GM12878 (cell line): ENCODE results near the gene GRIK4. TPM values are rescaled to one million over a fixed set of nuclear protein-coding genes. Genes with fewer than 3 reads are reported as not detected.

Experiments
- ATAC-seq: fragments of 200-7000 bp; cut with Tn5 transposase; 3 replicates; pipeline ENCODE4 v1.9.1; 2020; ENCODE audit warnings: mild to moderate bottlenecking, moderate library complexity
- BruUV-seq: library from RNA; stranded (reverse); fragments of 400-500 nt; replicated peaks from 2 replicates; lab custom pipeline; 2021; lab: Mats Ljungman, UMichigan
- CTCF ChIA-PET: fragments of 300-600 bp; sonication (Branson Sonifier 250); formaldehyde crosslinking; extraction: SDS; loops from one replicate; lab custom pipeline; 2021; ENCODE audit warnings: inconsistent platforms; lab: Yijun Ruan, JAX
- POLR2A ChIA-PET: fragments of 350-600 bp; formaldehyde crosslinking; extraction: SDS; loops from one replicate; lab custom pipeline; 2021; ENCODE audit warnings: inconsistent platforms; lab: Charles Lee
- RAD21 ChIA-PET: fragments of 300-600 bp; sonication (Branson Sonifier 250); formaldehyde crosslinking; loops from one replicate; lab custom pipeline; 2023; ENCODE audit warnings: antibody characterized with exemption; ENCODE audit not compliant: unreplicated experiment; lab: Charles Lee
- SMC1A ChIA-PET: fragments of 300-600 bp; sonication (Branson Sonifier 250); formaldehyde crosslinking; loops from one replicate; lab custom pipeline; 2023; ENCODE audit not compliant: unreplicated experiment, uncharacterized antibody; lab: Charles Lee
- DNase-seq: peaks from one replicate; pipeline ENCODE4 v3.0.0-alpha.2; 2011; ENCODE audit warnings: low read depth, low spot score
- FAIRE-seq: peaks from 3 replicates; lab custom pipeline; 2011; peaks lifted over from hg19 to GRCh38; lab: Jason Lieb, UNC
- H2AFZ ChIP-seq: 2 replicates; pipeline ENCODE4 v1.6.0; 2011; ENCODE audit warnings: low read depth, low read length, control low read depth; ENCODE audit not compliant: control insufficient read depth
- H3K27ac ChIP-seq: 2 replicates; pipeline ENCODE4 v1.5.1; 2011; ENCODE audit warnings: control low read depth; ENCODE audit not compliant: control insufficient read depth, insufficient read depth
- H3K27me3 ChIP-seq, 2 experiments: replicated peaks in 1 of 2; 2 replicates each; pipeline versions ENCODE4 v1.6.0 to v1.6.1; 2011; ENCODE audit warnings: low read length in 1 of 2; ENCODE audit not compliant: control insufficient read depth in 2 of 2, insufficient read depth in 2 of 2
- H3K36me3 ChIP-seq, 2 experiments: 2 replicates each; pipeline ENCODE4 v1.5.1; 2011; ENCODE audit warnings: low read length in 1 of 2; ENCODE audit not compliant: control insufficient read depth in 2 of 2, insufficient read depth in 2 of 2
- H3K4me1 ChIP-seq: 2 replicates; pipeline ENCODE4 v1.6.1; 2011; ENCODE audit warnings: mild to moderate bottlenecking, low read length, moderate library complexity, mixed read lengths; ENCODE audit not compliant: control insufficient read depth, insufficient read depth
- H3K4me2 ChIP-seq: 2 replicates; pipeline ENCODE4 v1.6.0; 2011; ENCODE audit warnings: control low read depth; ENCODE audit not compliant: control insufficient read depth, insufficient read depth
- H3K4me3 ChIP-seq: fragments of 200-600 bp; sonication (generic); 2 replicates; pipeline ENCODE4 v1.5.1; 2016
- H3K79me2 ChIP-seq: 2 replicates; pipeline ENCODE4 v1.6.0; 2011; ENCODE audit warnings: low read length; ENCODE audit not compliant: control insufficient read depth, insufficient read depth
- H3K9ac ChIP-seq: 2 replicates; pipeline ENCODE4 v1.8.0; 2011; ENCODE audit warnings: low read length, control low read depth, mixed read lengths; ENCODE audit not compliant: control insufficient read depth, insufficient read depth
- H3K9me3 ChIP-seq: replicated peaks from 3 replicates; pipeline ENCODE4 v1.5.1; 2011; ENCODE audit warnings: mild to moderate bottlenecking, low read length; ENCODE audit not compliant: control insufficient read depth, insufficient read depth
- H4K20me1 ChIP-seq: 2 replicates; pipeline ENCODE4 v1.6.0; 2011; ENCODE audit not compliant: control insufficient read depth, insufficient read depth
- CREB1 ChIP-seq: IDR thresholded peaks from 2 replicates; pipeline ENCODE4 v1.6.1; 2012; ENCODE audit warnings: low read depth, mild to moderate bottlenecking, inconsistent platforms
- IRF4 ChIP-seq: IDR thresholded peaks from 2 replicates; pipeline ENCODE4 v1.6.1; 2011; ENCODE audit warnings: low read depth, low read length
- MTA3 ChIP-seq: IDR thresholded peaks from 2 replicates; pipeline ENCODE4 v1.6.1; 2012; ENCODE audit warnings: low read length, inconsistent platforms, borderline replicate concordance
- SUZ12 ChIP-seq: fragments of 200-600 bp; sonication (generic); IDR thresholded peaks from one replicate; pipeline ENCODE4 v1.6.1; 2018; ENCODE audit warnings: antibody characterized with exemption, mild to moderate bottlenecking; ENCODE audit not compliant: unreplicated experiment
- TBL1XR1 ChIP-seq: IDR thresholded peaks from 2 replicates; pipeline ENCODE4 v1.6.1; 2012; ENCODE audit warnings: low read depth, low read length, improper control_type of control experiment
- ZBED1 ChIP-seq: IDR thresholded peaks from 2 replicates; pipeline ENCODE4 v1.6.1; 2016; ENCODE audit warnings: borderline replicate concordance
- ZBTB11 ChIP-seq: fragments of 450-650 bp; formaldehyde crosslinking; IDR thresholded peaks from 2 replicates; pipeline ENCODE4 v1.5.0; 2022; ENCODE audit warnings: mild to moderate bottlenecking, missing genetic modification characterization
- ZNF217 ChIP-seq: fragments of 450-650 bp; IDR thresholded peaks from 2 replicates; pipeline ENCODE4 v1.6.1; 2017; ENCODE audit warnings: antibody characterized with exemption, mild to moderate bottlenecking
- ZNF687 ChIP-seq: fragments of 450-650 bp; IDR thresholded peaks from 2 replicates; pipeline ENCODE4 v1.6.1; 2017; ENCODE audit warnings: mild to moderate bottlenecking, moderate library complexity
- ZSCAN29 ChIP-seq: fragments of 450-650 bp; IDR thresholded peaks from 2 replicates; pipeline ENCODE4 v1.6.1; 2017; ENCODE audit warnings: mild to moderate bottlenecking, moderate library complexity
- WGBS: methylation state at CpG from one replicate; pipeline ENCODE4 v1.1.6; 2016; ENCODE audit warnings: low lambda C conversion rate; ENCODE audit not compliant: insufficient replicate concordance, insufficient coverage; ENCODE audit errors: missing lambda C conversion rate; 5-methylcytosine and 5-hydroxymethylcytosine counted together
- in situ Hi-C: fragments of 300-500 bp; cut with MboI; formaldehyde crosslinking; loops from 9 replicates; pipeline ENCODE4 v1.14.3; 2018; ENCODE audit warnings: mixed read lengths
- intact Hi-C: fragments of 100-400 bp; cut with micrococcal nuclease; formaldehyde crosslinking; loops from one replicate; pipeline ENCODE4 v1.14.2; 2022; ENCODE audit not compliant: unreplicated experiment
- polyA plus RNA-seq, 11 experiments: library from polyadenylated mRNA; depleted of rRNA in 4 of 11; unstranded in 6 of 11; stranded (reverse) in 5 of 11; fragments of >200 nt; fragmentation: Nextera tagmentation in 4 of 11; fragmentation: Illumina TruSeq in 1 of 11; extraction: Ambion mirVana in 4 of 11; extraction: Trizol in 1 of 11; gene quantifications; 1 replicate in 1 of 11; 2 replicates in 10 of 11; pipeline versions ENCODE4 v1.2.1 to v1.2.3, GENCODE V29; 2011 to 2016; ENCODE audit warnings: inconsistent platforms in 2 of 11, missing spikeins in 2 of 11, low read depth in 1 of 11
- total RNA-seq, 4 experiments: library from RNA; depleted of rRNA in 3 of 4; stranded (reverse); fragments of >200 nt in 3 of 4; fragmentation: Illumina TruSeq in 1 of 4; extraction: Trizol in 1 of 4; gene quantifications; 2 replicates each; pipeline versions ENCODE4 v1.2.1 to v1.2.3, GENCODE V29; 2013 to 2021

GRIK4 gene
- total and polyA plus RNA-seq, 10 of the 15 experiments (the other 5 are each of a cell fraction or from before 2014, with no cell fraction given), result 0.33 to 3.6 (median 0.72) TPM

- in situ Hi-C loops, result no loop called here
- no peak for FAIRE-seq
- DNase-seq, result no peak
These were observed 228.8 kb downstream of the GRIK4 start for GRCh38 chr11:120740380-120740779.

More at GRCh38 chr11:120740380-120740779, 228.8 kb downstream of the GRIK4 start:
- no peaks in the 10 kb centered on the region for H4K20me1 ChIP-seq
- no peaks in the 10 kb centered on the region for H3K27me3 ChIP-seq
- no peak for ATAC-seq
- H2AFZ ChIP-seq, result no peak overlapping the region
- no peaks in the 10 kb centered on the region for H3K79me2 ChIP-seq
- CTCF ChIA-PET, result interaction anchor here (1.0 to 1.1 kb wide), 2 partner anchors 13 to 25 kb away, joined by 3 read pairs; no protein-coding TSS in a partner anchor
- H3K9ac ChIP-seq, result no peak overlapping the region
- TF ChIP-seq ZSCAN29 (no peak), ZBED1 (no peak), ZNF217 (no peak), SUZ12 (no peak), ZBTB11 (CRISPR knock-in tag) (no peak), ZNF687 (no peak), TBL1XR1 (no peak), MTA3 (no peak), IRF4 (no peak), CREB1 (no peak)
- TF ChIP-seq, all 136 proteins: peak for 0
- ChIA-PET RAD21 (interaction anchor here (0.6 kb wide), 1 partner anchor 94 kb away, joined by 4 read pairs; no protein-coding TSS in a partner anchor), SMC1A (no interaction called here), POLR2A (no interaction called here)
- no peaks in the 10 kb centered on the region for H3K4me1 ChIP-seq
- no peak overlapping the region for H3K27ac ChIP-seq
- no peaks in the 10 kb centered on the region; a peak in 1 of 4 replicates for H3K36me3 ChIP-seq
- H3K4me3 ChIP-seq, result no peak overlapping the region
- WGBS, result 44% methylated on average over 3 of the region's 3 CpGs
- no peak overlapping the region for H3K4me2 ChIP-seq
- no peaks in the 10 kb centered on the region for H3K9me3 ChIP-seq
- no TSS peak for BruUV-seq
- intact Hi-C loops, result no loop called here
